Measurements from ENCODE around the gene KHDRBS1.

- TF ChIP-seq RAD21 (IDR thresholded peaks at IDR 0.05; ENCODE audit: low read depth) (no peak), CREB1 (IDR thresholded peaks at IDR 0.05; ENCODE audit: low read depth) (no peak), MAX (IDR thresholded peaks at IDR 0.05) (no peak), CEBPB (IDR thresholded peaks at IDR 0.05) (no peak), FOXM1 (IDR thresholded peaks at IDR 0.05; ENCODE audit: borderline replicate concordance, low read depth) (no peak), REST (IDR thresholded peaks at IDR 0.05; ENCODE audit: low read depth) (no peak), EP300 (IDR thresholded peaks at IDR 0.05; ENCODE audit: borderline replicate concordance) (no peak), EGR1 (IDR thresholded peaks at IDR 0.05) (no peak), TAF1 (IDR thresholded peaks at IDR 0.05; ENCODE audit: low read depth) (no peak), NFIC (IDR thresholded peaks at IDR 0.05) (no peak), TEAD4 (IDR thresholded peaks at IDR 0.05) (no peak), YY1 (IDR thresholded peaks at IDR 0.05; ENCODE audit: low read depth) (no peak)
These were observed 77.5 kb downstream of the KHDRBS1 start for GRCh38 chr1:32091176-32091575.
